Stimulated activated CD8-positive, alpha-beta memory T cell treated with anti-CD3 and anti-CD28 coated beads, Interleukin-2, amount 100 ng/mL, for 1 hour (primary cell): Measurements from ENCODE around the gene ZNF142.

Experiments
- DNase-seq, 2 donors: peaks; one replicate each; pipeline ENCODE4 v3.0.0-alpha.2; 2020; ENCODE audit warnings: low read depth in 2 of 2

ZNF142 gene

GRCh38 chr2:218648088-218648786 lies 11.2 kb downstream of the ZNF142 start:
- peak in 1 of 2 donors; percentile 9 for DNase-seq

- no peak for DNase-seq
These were observed 14.3 kb downstream of the ZNF142 start for GRCh38 chr2:218645126-218645525.

- no peak for DNase-seq
These were observed 14.7 kb downstream of the ZNF142 start for GRCh38 chr2:218644721-218645120.

- DNase-seq, result no peak
These were observed 15.6 kb downstream of the ZNF142 start for GRCh38 chr2:218643751-218644310.

- no peak for DNase-seq
These were observed 16.6 kb downstream of the ZNF142 start for GRCh38 chr2:218642786-218643185.

- DNase-seq, result no peak
These were observed 17.2 kb downstream of the ZNF142 start for GRCh38 chr2:218642121-218642656.

GRCh38 chr2:218638372-218638771 lies 21.1 kb downstream of the ZNF142 start:
- no peak for DNase-seq

- DNase-seq, result no peak
These were observed 23.7 kb downstream of the ZNF142 start for GRCh38 chr2:218635719-218636118.

- no peak for DNase-seq
These were observed 27.6 kb downstream of the ZNF142 start for GRCh38 chr2:218631837-218632236.

GRCh38 chr2:218627939-218628338 lies 31.5 kb downstream of the ZNF142 start:
- DNase-seq, result no peak

GRCh38 chr2:218626369-218626768 lies 33.1 kb downstream of the ZNF142 start:
- DNase-seq, result no peak

- DNase-seq, result no peak
These were observed 36.1 kb downstream of the ZNF142 start for GRCh38 chr2:218623366-218623705.

GRCh38 chr2:218622606-218623365 lies 36.6 kb downstream of the ZNF142 start:
- DNase-seq, result no peak

- DNase-seq, result no peak
These were observed 38.4 kb downstream of the ZNF142 start for GRCh38 chr2:218621007-218621406.

GRCh38 chr2:218618102-218618860 lies 41.1 kb downstream of the ZNF142 start:
- DNase-seq, result no peak

- no peak for DNase-seq
These were observed 43.5 kb downstream of the ZNF142 start for GRCh38 chr2:218615868-218616315.

- no peak for DNase-seq
These were observed 51.8 kb downstream of the ZNF142 start, which contains the start of gene PLCD4 for GRCh38 chr2:218607436-218608115. TSS of gene PLCD4 (plus strand) at chr2:218607899. CDS start at chr2:218615740, 7,841 bp downstream.

GRCh38 chr2:218605432-218605831 lies 54.0 kb downstream of the ZNF142 start:
- DNase-seq, result no peak
